ENCODE measurements around the gene MAP3K3. TPM values are rescaled to one million over a fixed set of nuclear protein-coding genes. Genes with fewer than 3 reads are reported as not detected.
A peak's percentile ranks its signal among the peaks of the same experiment; 100 is the strongest.

MAP3K3 gene
- total RNA-seq, 1 donor from 2014 or later: 32.5 TPM

GRCh38 chr17:63601439-63602371, 20.5 kb upstream of the MAP3K3 start:
- H3K4me1 Mint-ChIP-seq: peaks cover 17% of the 10 kb centered on the region
- ChIA-PET CTCF (interaction anchor here (3.0 kb wide), 1 partner anchor 11 kb away, joined by 17 read pairs; no protein-coding TSS in a partner anchor), POLR2A (interaction anchor here (0.5 to 2.9 kb wide), 9 partner anchors 9 to 242 kb away, joined by 3 to 15 read pairs (median 5); partner anchors contain the start of genes DCAF7 and MAP3K3)
- peak overlapping the region; percentile 71 for H3K27ac Mint-ChIP-seq
- intact Hi-C loops (cut with micrococcal nuclease): no loop called here
- peak overlapping the region; percentile 89 for H3K4me3 Mint-ChIP-seq
- DNase-seq: no peak
- H3K27me3 Mint-ChIP-seq: no peaks in the 10 kb centered on the region
- peaks cover 32% of the 10 kb centered on the region for H3K36me3 Mint-ChIP-seq (ENCODE audit: low read depth)
- TF ChIP-seq CTCF (IDR thresholded peaks at IDR 0.05): no peak
- no peaks in the 10 kb centered on the region for H3K9me3 Mint-ChIP-seq
- ATAC-seq (ENCODE audit: low read depth): no peak

- ChIA-PET CTCF (interaction anchor here (1.2 to 10.0 kb wide), 4 partner anchors 131 to 203 kb away, joined by 3 to 141 read pairs (median 15); no protein-coding TSS in a partner anchor), POLR2A (interaction anchor here (1.8 kb wide), 1 partner anchor 9 kb away, joined by 4 read pairs; the partner anchor contains the start of gene TACO1)
- H3K4me3 Mint-ChIP-seq: no peak overlapping the region
Observed at GRCh38 chr17:63609816-63610573, 12.2 kb upstream of the MAP3K3 start.

GRCh38 chr17:63610854-63611253, 11.4 kb upstream of the MAP3K3 start:
- no peaks in the 10 kb centered on the region for H3K4me1 Mint-ChIP-seq
- no peak for ATAC-seq (ENCODE audit: low read depth)
- ChIA-PET POLR2A (interaction anchor here (0.7 to 2.7 kb wide), 5 partner anchors 9 to 573 kb away, joined by 4 to 10 read pairs (median 4); partner anchors contain the start of genes MAP3K3 and TACO1), CTCF (interaction anchor here (1.1 to 10.0 kb wide), 5 partner anchors 132 to 204 kb away, joined by 3 to 141 read pairs (median 14); no protein-coding TSS in a partner anchor)
- H3K27ac Mint-ChIP-seq: no peak overlapping the region
- no peak for TF ChIP-seq CTCF (IDR thresholded peaks at IDR 0.05)
- no peak for DNase-seq
- no peak overlapping the region for H3K4me3 Mint-ChIP-seq
- intact Hi-C loops (cut with micrococcal nuclease): no loop called here
- no peaks in the 10 kb centered on the region for H3K9me3 Mint-ChIP-seq
- H3K36me3 Mint-ChIP-seq (ENCODE audit: low read depth): peaks cover 44% of the 10 kb centered on the region
- H3K27me3 Mint-ChIP-seq: no peaks in the 10 kb centered on the region

More at GRCh38 chr17:63609816-63610573, 12.2 kb upstream of the MAP3K3 start:
- ATAC-seq (ENCODE audit: low read depth): no peak
- H3K27ac Mint-ChIP-seq: no peak overlapping the region
- H3K36me3 Mint-ChIP-seq (ENCODE audit: low read depth): peaks cover 52% of the 10 kb centered on the region
- H3K9me3 Mint-ChIP-seq: no peaks in the 10 kb centered on the region
- no peaks in the 10 kb centered on the region for H3K4me1 Mint-ChIP-seq
- H3K27me3 Mint-ChIP-seq: no peaks in the 10 kb centered on the region
- no peak for DNase-seq
- intact Hi-C loops (cut with micrococcal nuclease): no loop called here
- no peak for TF ChIP-seq CTCF (IDR thresholded peaks at IDR 0.05)

GRCh38 chr17:63611354-63611753, 10.9 kb upstream of the MAP3K3 start:
- Mint-ChIP-seq H3K4me3 (no peak overlapping the region), H3K27ac (no peak overlapping the region), H3K9me3 (no peaks in the 10 kb centered on the region), H3K27me3 (no peaks in the 10 kb centered on the region), H3K4me1 (no peaks in the 10 kb centered on the region), H3K36me3 (ENCODE audit: low read depth) (peaks cover 39% of the 10 kb centered on the region)
- DNase-seq (no peak), ATAC-seq (ENCODE audit: low read depth) (no peak)
- ChIA-PET CTCF (interaction anchor here (0.7 to 10.0 kb wide), 12 partner anchors 10 to 204 kb away, joined by 3 to 141 read pairs (median 9); partner anchors contain the start of genes ACE, MAP3K3 and TACO1), POLR2A (interaction anchor here (0.7 to 2.7 kb wide), 7 partner anchors 10 to 573 kb away, joined by 3 to 10 read pairs (median 4); partner anchors contain the start of genes MAP3K3 and TACO1)
- intact Hi-C loops (cut with micrococcal nuclease): no loop called here
- no peak for TF ChIP-seq CTCF (IDR thresholded peaks at IDR 0.05)

Data from activated B cell treated with CpG ODN at 0.5 μM for 24 hours (primary cell).